GM19372 (cell line): ENCODE measurements around the gene COPS2.
"Not testable (repeated sequence)": the region's sequence is repeated elsewhere in the genome, so short reads cannot be mapped to it uniquely, and the experiment has no call there.

Experiments
- ATAC-seq: cut with Tn5 transposase; IDR thresholded peaks from one replicate; pipeline ENCODE4 v1.9.1; 2021; ENCODE audit warnings: mild to moderate bottlenecking, low read depth, moderate library complexity; ENCODE audit not compliant: unreplicated experiment

COPS2 gene

DNA sequence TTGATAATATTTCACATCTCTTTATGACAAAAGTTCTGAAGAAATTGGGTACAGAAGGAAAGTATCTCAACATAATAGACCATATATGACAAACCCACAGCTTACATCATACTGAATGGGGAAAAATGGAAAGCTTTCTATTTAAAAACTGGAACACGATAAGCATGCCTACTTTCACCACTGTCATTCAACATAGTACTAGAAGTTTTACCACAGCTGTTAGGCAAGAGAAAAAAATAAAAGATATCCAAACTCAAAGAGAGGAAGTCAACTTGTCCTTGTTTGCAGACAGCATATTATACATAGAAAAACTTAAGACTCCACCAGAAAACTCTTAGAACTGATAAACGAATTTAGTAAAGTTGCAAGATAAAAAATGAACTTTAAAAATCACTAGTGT lies 40.3 kb downstream of the COPS2 start:
- ATAC-seq, result no peak

DNA sequence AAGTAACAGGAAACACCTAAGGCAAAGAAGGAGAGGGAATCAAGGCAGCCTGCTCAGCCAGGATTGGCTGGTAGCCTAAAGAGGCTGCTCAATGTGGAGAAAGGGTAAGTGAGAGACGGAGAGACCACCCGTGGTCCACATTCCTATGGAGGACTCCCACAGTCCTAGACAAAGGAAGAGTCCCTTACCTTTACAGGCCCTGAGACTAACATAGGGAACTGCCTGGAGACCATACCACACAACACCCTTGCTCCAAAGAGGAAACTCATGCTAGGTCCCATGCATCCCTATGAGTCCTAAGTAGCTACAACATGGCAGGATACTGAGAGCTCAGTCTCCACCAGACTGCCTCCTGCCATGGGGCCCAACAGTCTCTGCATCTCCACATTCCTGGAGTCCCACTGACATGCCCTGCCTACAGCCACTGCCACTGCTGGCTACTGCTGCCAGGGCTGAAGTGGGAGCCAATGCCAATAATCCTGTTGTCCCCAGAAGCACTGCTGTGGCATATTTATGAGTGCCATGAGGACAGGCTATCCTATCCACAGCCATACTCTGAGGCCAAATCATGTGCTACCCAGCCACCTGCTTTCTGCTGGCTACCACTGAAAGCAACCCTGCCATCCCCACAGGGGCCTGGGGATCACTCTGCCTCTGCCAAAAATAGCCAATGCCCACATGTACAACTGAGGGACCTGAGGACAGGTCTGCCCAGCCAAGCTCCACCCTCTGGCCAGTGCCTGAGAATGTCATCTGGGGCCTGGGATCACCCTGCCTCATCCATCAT lies 45.0 kb downstream of the COPS2 start:
- ATAC-seq, result no peak

DNA sequence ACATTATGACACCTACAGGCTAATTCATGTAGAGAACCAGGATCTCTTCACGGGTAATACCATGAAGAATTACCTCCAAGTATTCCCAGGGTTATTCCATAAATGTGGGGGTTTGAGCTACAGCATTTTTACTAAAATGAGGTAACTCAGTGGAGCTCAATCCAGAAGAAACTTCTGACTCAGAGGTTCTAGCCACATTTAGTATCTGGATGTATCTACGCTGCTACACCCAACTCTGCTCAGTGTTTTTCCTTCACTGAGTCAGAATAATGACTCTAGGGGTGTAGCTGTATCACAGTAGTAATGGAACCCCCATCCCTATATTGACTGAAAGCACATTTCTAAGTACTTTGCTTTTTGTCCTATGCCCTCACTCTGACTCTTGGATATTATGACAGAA lies 52.4 kb downstream of the COPS2 start:
- ATAC-seq, result no peak

DNA sequence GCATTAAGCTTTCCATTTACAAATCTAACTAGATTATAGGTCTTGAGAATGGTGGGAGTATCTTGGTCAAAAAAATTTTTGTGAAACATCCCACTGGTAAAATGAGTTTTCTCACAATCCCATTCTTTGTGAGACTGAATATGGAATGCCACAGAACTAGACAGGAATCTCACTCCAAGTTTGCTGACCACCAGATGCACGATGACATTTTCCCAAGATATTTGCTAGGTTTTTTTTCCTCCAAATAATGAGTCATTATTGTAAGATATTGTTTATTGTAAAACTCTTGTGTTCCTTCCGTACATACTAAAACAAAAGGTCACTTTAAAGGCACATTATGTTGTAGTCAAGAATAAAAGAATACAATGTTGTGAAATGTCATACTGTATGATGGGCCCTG lies 53.9 kb downstream of the COPS2 start:
- no peak for ATAC-seq

DNA sequence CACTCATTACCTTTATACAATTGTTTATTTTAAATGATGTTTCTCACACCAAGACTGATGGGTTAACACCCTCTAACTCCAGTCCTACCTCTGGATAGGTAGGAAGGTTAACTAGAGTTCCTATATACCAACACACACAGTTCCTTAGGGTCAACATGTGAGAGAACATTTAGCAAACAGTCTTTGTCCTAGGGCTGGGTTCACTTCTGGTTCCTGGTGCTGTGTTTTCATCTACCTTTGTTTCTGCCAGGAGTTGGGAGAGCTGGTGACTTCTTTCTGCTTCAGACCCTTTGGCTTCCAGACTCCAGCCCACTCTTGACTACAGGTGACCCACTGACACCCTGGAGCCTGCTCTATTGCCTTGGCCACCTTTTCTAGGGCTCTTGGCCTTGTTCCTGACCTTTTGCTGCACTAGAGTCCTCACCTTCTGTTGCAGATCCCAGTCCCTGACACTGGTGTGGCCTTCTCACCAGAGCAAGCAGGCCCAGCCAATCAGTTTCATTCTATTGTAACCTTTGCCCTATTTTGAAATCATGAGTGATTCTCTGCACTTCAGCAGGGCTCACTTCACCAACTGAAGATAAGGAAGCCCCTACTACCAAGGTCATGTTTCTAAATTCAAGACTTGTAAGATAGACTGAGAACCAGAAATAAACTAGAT lies 59.2 kb downstream of the COPS2 start:
- ATAC-seq, result no peak

DNA sequence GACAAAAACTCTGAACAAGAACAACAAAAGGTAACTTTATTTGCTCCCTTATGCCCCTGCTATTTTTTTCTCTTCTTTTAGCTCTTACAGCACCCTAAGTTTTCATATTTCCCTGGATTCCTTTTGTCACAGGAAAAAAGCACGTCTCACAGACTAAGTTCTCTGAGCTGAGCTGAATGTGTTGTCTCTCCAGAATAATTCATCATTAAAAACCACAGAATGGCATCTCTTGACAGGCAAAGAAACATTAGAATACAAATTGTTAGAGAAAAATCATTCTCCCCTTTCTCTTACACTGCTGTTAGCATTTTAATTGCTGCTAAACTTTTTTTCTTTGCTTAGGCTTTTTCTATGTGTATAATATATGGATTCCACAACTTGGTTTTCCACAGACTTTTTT lies 60.5 kb downstream of the COPS2 start:
- no peak for ATAC-seq

DNA sequence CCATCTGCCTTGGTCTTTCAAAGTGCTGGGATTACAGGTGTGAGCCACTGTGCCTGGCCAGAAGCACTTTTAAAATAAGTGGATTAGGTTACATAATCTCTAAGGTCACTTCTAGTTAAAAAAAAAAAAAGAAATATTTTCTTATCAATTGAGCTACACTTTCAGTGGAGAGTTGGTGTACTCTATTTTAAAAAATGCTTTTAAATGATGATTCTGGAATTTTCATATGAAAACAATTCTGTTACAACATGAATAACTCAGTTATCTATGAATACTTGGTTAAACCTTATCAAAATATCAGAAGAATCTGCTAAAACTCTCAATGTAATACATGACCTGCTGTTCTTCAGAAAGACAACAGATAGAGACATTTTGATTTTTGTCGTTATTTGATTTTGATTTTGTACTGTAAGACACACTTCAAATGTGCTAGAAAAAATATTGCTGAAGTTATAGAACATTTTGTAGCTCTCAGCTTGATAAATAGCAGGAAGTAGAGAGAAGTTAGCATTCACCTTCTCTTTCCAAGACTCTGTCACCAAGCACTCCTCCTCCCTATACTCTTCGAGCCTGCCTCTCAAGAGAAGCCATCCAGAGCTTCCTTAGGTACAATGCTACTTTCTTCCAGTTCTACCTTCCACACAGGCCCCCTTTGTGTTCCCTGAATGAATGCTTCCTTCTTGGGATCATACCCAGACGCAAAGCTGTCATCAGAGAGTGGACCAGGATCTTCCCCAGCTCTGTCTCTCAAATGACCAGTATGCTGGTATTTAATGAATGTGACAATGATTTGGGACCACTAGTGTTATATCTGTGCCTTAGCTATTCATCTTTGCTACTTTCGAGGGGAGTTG lies 61.9 kb downstream of the COPS2 start:
- ATAC-seq, result no peak

DNA sequence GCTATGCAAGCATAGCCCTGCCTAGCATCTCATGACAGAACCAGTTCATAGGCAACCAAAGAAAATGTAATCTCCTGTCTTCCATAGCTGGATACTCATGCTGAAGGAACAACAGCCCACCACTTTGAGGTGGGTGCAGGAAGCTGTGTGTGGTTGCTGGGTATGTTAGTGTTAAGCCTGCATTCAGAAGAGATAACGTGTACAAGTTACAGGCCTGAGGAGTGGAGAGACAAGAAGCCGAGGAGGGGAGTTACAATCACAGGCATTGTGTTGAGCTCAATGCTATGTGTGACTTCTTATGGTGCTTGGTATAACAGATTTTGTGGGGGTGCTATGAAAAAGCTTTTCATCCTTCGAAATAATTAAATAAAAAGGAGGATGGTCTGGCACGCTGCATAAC lies 66.4 kb downstream of the COPS2 start:
- no peak for ATAC-seq

DNA sequence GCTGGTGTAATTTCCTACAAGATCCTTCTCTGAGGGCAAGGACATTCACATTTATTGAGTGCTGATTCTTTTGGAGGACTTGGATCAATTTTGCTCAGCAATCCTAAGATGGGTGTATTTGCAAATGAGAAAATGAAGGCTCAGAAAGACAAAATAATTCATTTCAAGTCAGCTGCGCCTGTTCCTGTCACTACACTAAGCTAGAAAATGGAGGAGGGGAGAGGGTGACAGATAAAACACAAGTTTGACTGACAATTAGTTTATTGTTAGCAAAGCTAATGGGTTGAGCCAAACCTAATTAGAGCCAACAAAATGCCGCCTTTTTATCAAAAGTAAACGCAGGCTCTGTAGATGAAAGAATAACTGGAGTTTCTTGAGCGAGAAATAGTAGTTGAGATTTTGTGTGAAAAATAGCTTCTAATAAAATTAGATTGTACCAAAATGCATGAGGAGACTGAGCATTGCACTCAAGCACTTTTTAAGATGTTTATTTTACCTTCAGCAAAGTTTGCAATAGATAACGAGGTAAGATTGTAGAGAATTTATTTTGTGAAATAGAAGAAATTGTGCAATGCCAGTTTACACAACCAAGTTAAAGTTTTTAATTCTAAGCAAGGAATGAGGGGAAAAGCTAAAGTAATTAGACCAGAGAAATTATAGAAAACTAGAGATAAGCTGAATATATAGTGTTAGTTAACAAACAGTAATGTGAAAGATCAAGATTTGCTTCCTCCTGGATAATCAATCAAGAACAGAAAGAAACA lies 69.5 kb downstream of the COPS2 start:
- no peak for ATAC-seq

DNA sequence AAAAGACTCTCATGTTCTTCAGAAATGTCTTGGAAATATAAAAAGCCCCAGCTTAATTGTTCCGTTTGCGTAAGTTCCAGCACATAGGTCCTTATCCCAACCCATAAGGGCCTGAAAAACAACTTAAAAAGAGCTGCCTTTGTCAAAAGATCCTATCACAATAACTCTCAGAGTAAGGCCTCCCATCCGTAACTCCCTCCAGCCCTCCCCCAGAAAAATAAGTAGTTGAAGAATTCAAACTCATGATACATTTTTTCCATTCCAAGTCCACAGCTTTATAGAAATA lies 71.2 kb downstream of the COPS2 start:
- no peak for ATAC-seq

DNA sequence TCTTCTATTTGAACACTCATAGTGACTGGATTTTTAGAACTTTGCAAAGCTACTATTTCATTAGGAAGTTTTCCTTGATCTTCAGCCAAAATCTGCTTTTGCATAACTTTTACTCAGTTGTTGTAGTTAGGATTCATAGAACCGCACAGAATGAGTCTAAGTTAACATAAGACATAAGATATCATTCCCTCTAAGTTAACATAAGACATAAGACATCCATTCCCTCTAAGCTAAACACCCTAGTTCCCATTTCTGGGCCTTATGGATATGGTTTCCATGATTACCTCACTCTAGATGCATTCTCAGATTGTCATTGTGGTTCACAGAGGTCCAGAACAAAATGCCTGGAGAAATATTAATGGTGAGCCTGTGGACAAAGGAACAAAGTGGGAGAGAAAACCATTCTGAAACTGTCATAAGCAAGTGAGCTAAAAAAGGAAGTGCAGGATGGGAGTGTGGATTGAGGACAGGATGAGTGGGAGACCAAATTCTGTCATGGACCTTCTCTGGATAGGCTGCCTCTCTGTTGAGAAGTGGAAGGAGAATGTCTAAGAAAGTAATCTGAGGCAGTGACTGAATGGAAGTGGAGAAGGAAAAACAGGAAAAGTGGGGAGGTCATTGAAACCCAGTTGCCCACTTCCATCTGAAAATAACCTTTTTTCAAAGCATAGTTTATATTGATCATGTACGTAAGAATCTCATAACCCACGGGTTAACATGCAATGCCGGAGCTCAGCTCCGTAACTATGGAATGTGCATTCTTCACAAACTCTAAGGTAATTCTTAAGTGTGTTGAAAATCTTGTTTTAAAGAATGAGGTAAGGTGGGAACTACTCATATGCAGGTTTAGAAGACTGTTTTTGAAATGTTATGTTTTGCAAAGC lies 71.8 kb downstream of the COPS2 start:
- ATAC-seq, result no peak

DNA sequence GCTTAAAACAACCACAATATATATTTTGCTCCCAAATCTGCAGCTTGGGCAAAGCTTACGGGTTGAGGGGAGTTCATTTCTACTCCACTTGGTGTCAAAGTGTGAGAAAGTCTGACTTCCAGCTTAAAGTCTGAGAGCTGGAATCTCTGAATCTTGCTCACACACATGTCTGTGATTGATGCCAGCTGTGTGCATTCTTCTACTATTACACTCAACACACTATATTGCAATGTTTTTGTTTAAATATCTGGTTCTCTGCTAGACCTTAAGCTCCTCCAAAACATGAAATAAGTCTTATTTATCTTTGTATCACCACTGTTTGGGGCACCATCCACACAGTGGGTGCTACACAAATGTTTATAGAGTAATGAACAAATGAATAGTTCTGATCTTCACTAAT lies 72.4 kb downstream of the COPS2 start:
- ATAC-seq, result no peak

DNA sequence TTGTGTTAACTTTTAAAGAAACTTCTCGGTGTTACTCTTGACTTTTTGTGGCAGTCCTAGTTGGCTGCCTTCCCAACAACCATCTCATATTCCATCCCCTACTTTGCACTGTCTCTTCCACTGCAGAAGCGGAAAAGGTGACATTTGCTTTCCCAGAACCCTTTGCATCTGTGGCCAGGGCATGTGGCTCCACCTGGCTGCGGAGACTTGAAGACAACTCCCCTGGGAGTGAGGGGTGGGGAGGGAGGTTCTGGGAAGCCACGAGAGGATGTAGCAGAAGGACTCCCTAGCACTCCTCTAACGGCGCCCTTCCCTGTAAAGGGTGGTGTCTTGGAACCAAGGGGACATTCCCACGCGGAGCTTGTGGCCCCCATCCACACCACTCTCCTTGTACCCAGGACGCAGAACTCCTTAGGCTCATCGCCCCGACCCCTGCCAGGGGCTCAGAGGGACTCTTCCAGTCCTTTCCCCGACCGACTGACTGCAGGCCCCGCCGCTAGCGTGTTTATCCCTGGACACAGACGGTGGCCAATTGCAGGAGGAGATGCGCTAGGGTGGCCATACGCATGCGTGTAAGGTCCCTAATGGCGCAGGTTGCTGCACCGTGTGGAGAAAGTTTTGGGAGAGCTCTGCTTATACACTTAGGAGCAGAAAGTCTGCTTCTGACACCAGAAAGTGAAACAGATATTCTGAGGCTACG lies 75.9 kb downstream of the COPS2 start:
- no peak for ATAC-seq

DNA sequence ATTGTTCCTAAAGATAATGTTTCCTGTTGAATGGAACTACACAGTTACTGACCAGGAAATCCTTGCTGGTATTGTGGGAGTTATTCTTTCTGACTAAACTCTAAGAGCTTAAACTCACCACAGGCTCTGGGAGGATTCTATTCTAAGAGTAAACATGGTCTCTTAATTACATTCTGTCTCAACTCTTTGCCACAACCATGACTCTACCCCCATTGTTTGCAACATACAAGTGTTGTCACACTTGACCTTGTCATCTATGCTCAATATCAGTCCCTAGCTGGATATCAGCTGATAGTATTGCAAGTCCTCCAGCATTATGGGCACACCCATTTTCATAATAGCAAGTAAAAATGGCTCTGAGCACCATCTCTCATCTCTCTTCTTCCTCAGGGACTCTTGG lies 79.5 kb downstream of the COPS2 start:
- no peak for ATAC-seq

DNA sequence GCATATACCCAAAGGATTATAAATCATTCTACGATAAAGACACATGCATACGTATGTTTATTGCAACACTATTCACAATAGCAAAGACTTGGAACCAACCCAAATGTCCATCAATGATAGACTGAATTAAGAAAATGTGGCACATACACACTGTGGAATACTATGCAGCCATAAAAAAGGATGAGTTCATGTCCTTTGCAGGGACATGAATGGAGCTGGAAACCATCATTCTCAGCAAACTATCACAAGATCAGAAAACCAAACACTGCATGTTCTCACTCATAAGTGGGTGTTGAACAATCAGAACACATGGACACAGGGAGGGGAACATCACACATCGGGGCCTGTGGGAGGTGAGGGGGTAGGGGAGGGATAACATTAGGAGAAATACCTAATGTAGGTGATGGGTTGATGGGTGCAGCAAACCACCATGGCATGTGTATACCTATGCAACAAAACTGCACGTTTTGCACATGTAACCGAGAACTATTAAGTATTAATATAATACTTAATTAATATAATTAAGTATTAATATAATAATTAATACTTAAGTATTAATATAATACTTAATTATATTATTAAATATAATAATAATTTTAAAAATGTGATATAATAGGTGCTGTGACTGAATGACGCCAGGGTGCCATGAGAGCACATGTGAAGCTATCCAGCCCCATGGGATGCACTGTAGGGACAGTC lies 80.7 kb downstream of the COPS2 start:
- ATAC-seq, result not testable (repeated sequence)
